Osteoblast (primary cell): Measurements from ENCODE around the gene CCNC. TPM values are rescaled to one million over a fixed set of nuclear protein-coding genes. Genes with fewer than 3 reads are reported as not detected.
A peak's percentile ranks its signal among the peaks of the same experiment; 100 is the strongest.

Experiments
- DNase-seq: peaks from one replicate; pipeline ENCODE4 v3.0.0; 2011; ENCODE audit warnings: low spot score, mixed read lengths; ENCODE audit not compliant: insufficient read length; ENCODE audit errors: missing footprints
- H2AFZ ChIP-seq: 2 replicates; pipeline ENCODE4 v1.6.0; 2011; ENCODE audit warnings: mild to moderate bottlenecking, low read length
- H3K27ac ChIP-seq: 2 replicates; pipeline ENCODE4 v1.5.1; 2011; ENCODE audit warnings: mild to moderate bottlenecking, low read depth, low read length, moderate library complexity
- H3K27me3 ChIP-seq: 2 replicates; pipeline ENCODE4 v1.6.0; 2012; ENCODE audit warnings: mild to moderate bottlenecking, control low read depth, inconsistent platforms, low read length, moderate library complexity; ENCODE audit not compliant: insufficient read depth
- H3K36me3 ChIP-seq: 2 replicates; pipeline ENCODE4 v1.5.1; 2011; ENCODE audit warnings: mild to moderate bottlenecking, low read length, control low read depth, moderate library complexity; ENCODE audit not compliant: insufficient read depth
- H3K4me1 ChIP-seq: 2 replicates; pipeline ENCODE4 v1.5.1; 2011; ENCODE audit warnings: mild to moderate bottlenecking, low read length, control low read depth, moderate library complexity; ENCODE audit not compliant: insufficient read depth
- H3K4me2 ChIP-seq: 2 replicates; pipeline ENCODE4 v1.6.0; 2011; ENCODE audit warnings: mild to moderate bottlenecking, low read length; ENCODE audit not compliant: insufficient read depth
- H3K4me3 ChIP-seq: fragments of 200-600 bp; sonication (generic); 3 replicates; pipeline ENCODE4 v1.5.1; 2012; ENCODE audit warnings: mild to moderate bottlenecking, low read length, inconsistent platforms; ENCODE audit not compliant: insufficient read depth
- H3K79me2 ChIP-seq: 2 replicates; pipeline ENCODE4 v1.6.0; 2012; ENCODE audit warnings: mild to moderate bottlenecking, low read length, control low read depth, inconsistent platforms; ENCODE audit not compliant: insufficient read depth
- H3K9me3 ChIP-seq: 2 replicates; pipeline ENCODE4 v1.5.1; 2011; ENCODE audit warnings: low read depth, low read length, control low read depth
- H4K20me1 ChIP-seq: 2 replicates; pipeline ENCODE4 v1.6.0; 2012; ENCODE audit warnings: mild to moderate bottlenecking, low read length, control low read depth; ENCODE audit not compliant: insufficient read depth
- CTCF ChIP-seq: IDR thresholded peaks from 2 replicates; pipeline ENCODE4 v1.5.1; 2011; ENCODE audit warnings: mild to moderate bottlenecking, low read depth, low read length, moderate library complexity; ENCODE audit errors: extremely low read depth
- total RNA-seq: library from RNA; depleted of rRNA; stranded (reverse); fragments of >200 nt; gene quantifications from 2 replicates; pipeline ENCODE4 v1.2.3, GENCODE V29; 2012

The CCNC gene
- total RNA-seq, 1 donor: 89.4 TPM

GRCh38 chr6:99613705-99614429 is 45.4 kb upstream of the CCNC start:
- H4K20me1 ChIP-seq: no peaks in the 10 kb centered on the region
- peak overlapping the region; percentile 46 for H3K4me3 ChIP-seq
- H3K4me1 ChIP-seq: no peaks in the 10 kb centered on the region
- no peaks in the 10 kb centered on the region for H3K9me3 ChIP-seq
- H2AFZ ChIP-seq: peak overlapping the region; percentile 31
- H3K4me2 ChIP-seq: peak overlapping the region; percentile 50
- peaks cover 96% of the 10 kb centered on the region for H3K27me3 ChIP-seq
- peak; percentile 81 for DNase-seq
- H3K79me2 ChIP-seq: no peaks in the 10 kb centered on the region
- no peaks in the 10 kb centered on the region for H3K36me3 ChIP-seq
- TF ChIP-seq CTCF: no peak
- H3K27ac ChIP-seq: no peak overlapping the region

GRCh38 chr6:99613409-99613704 is 44.9 kb upstream of the CCNC start:
- H2AFZ ChIP-seq: no peak overlapping the region
- peak; percentile 22 for TF ChIP-seq CTCF
- H3K4me1 ChIP-seq: no peaks in the 10 kb centered on the region
- H3K79me2 ChIP-seq: no peaks in the 10 kb centered on the region
- peak overlapping the region; percentile 56 for H3K4me2 ChIP-seq
- DNase-seq: peak; percentile 84
- no peaks in the 10 kb centered on the region for H4K20me1 ChIP-seq
- H3K27me3 ChIP-seq: peaks cover 96% of the 10 kb centered on the region
- H3K27ac ChIP-seq: no peak overlapping the region
- no peaks in the 10 kb centered on the region for H3K36me3 ChIP-seq
- H3K4me3 ChIP-seq: peak overlapping the region; percentile 46
- H3K9me3 ChIP-seq: no peaks in the 10 kb centered on the region

- no peaks in the 10 kb centered on the region for H3K36me3 ChIP-seq
- peak overlapping the region; percentile 34 for H3K4me3 ChIP-seq
- H3K4me2 ChIP-seq: peak overlapping the region; percentile 56
- DNase-seq: no peak
- TF ChIP-seq CTCF: no peak
- no peaks in the 10 kb centered on the region for H3K9me3 ChIP-seq
- no peaks in the 10 kb centered on the region for H3K79me2 ChIP-seq
- no peak overlapping the region for H3K27ac ChIP-seq
- peaks cover 96% of the 10 kb centered on the region for H3K27me3 ChIP-seq
- H4K20me1 ChIP-seq: no peaks in the 10 kb centered on the region
- H2AFZ ChIP-seq: no peak overlapping the region
- no peaks in the 10 kb centered on the region for H3K4me1 ChIP-seq
Observed at GRCh38 chr6:99612551-99613408, 44.3 kb upstream of the CCNC start.

GRCh38 chr6:99611148-99611547 is 42.7 kb upstream of the CCNC start:
- H3K4me2 ChIP-seq: no peak overlapping the region
- H3K36me3 ChIP-seq: no peaks in the 10 kb centered on the region
- H3K27ac ChIP-seq: no peak overlapping the region
- no peak overlapping the region for H3K4me3 ChIP-seq
- no peaks in the 10 kb centered on the region for H3K9me3 ChIP-seq
- no peak overlapping the region for H2AFZ ChIP-seq
- no peaks in the 10 kb centered on the region for H3K4me1 ChIP-seq
- peaks cover 97% of the 10 kb centered on the region for H3K27me3 ChIP-seq
- no peak for TF ChIP-seq CTCF
- no peaks in the 10 kb centered on the region for H4K20me1 ChIP-seq
- H3K79me2 ChIP-seq: no peaks in the 10 kb centered on the region
- no peak for DNase-seq
